ENCODE measurements around the gene PACSIN2. TPM values are rescaled to one million over a fixed set of nuclear protein-coding genes. Genes with fewer than 3 reads are reported as not detected.

PACSIN2 gene
- total RNA-seq, 2 experiments from 2014 or later: 27.5 to 30.8 TPM

DNA sequence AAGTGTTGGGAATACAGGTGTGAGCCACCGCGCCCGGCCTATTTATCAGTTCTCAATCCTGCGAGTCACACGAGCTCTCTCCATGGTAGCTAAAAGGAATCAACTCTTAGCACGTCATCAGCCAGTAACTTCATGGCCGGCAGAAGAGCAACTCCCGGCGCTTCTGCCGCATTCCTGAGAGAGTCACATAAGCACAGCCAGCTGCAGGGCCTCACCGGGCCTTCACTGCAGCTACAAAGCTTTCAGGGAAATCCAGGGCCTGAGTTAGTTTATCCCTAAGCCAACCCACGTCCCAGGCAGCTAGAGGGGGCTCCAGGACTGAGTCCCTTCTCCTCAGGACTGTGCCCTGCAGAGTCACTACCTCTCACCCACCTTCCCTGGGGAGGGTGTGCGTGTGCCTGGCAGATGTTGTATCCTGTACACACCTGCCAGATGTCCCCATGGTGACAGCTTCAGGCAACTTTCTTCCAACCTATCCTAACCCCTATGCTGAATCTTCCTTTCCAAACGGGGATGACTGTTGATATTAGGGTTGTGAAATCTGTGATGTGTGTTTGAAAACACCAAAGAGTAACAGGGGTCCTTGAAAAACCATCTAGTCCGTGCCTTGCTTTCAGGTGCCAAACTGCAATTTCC lies 112.0 kb downstream of the PACSIN2 start:
- CTCF ChIA-PET: interaction anchor here (1.4 to 3.9 kb wide), 3 partner anchors 8 to 131 kb away, joined by 3 to 12 read pairs (median 7); no protein-coding TSS in a partner anchor
- DNase-seq (no peak), ATAC-seq (no peak)
- Mint-ChIP-seq H3K27ac (no peak overlapping the region), H3K4me1 (ENCODE audit: low read depth) (no peaks in the 10 kb centered on the region), H3K9me3 (ENCODE audit: insufficient read depth) (no peaks in the 10 kb centered on the region), H3K27me3 (ENCODE audit: low read depth) (no peaks in the 10 kb centered on the region), H3K4me3 (no peak overlapping the region), H3K36me3 (ENCODE audit: low read depth) (no peaks in the 10 kb centered on the region)
- POLR2A ChIA-PET: no interaction called here

DNA sequence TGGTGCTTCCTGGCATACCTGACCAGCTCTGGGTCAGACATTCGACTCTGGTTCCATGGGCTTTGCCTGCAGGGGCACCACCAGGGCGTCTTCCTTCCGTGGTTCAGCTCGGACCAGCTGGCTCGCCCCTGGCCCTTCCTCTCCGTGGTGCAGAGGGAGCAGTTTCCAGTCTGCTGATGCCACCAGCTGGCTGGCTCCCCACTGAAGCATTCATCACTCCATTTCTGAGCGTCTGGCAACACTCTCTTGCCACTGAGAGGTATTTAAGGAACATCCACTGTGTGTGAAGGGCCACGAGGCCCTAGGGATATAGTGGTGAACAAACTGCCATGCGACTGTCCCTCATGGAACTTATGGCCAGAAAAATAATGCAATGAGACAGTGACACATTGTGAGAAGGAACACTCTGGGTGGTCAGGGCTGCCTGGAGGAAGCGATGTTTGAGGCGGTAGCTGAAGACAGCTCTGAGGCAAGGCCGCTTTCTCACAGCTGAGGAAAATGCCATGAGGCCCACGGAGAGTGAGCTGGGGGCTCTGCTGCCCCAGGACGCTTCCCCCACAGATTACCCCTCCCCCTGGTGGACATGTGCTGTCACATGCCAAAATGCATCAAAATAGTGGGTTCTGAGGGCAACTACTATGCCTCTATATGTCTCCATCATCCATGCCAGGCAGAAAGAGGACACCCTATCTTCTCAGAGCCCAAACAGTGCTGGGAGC lies 113.0 kb downstream of the PACSIN2 start:
- Mint-ChIP-seq H3K9me3 (ENCODE audit: insufficient read depth) (no peaks in the 10 kb centered on the region), H3K4me1 (ENCODE audit: low read depth) (no peaks in the 10 kb centered on the region), H3K36me3 (ENCODE audit: low read depth) (no peaks in the 10 kb centered on the region), H3K4me3 (no peak overlapping the region), H3K27me3 (ENCODE audit: low read depth) (no peaks in the 10 kb centered on the region), H3K27ac (no peak overlapping the region)
- CTCF ChIA-PET: interaction anchor here (1.4 to 1.9 kb wide), 2 partner anchors 9 to 132 kb away, joined by 3 to 7 read pairs; no protein-coding TSS in a partner anchor
- DNase-seq (peak; percentile 28), ATAC-seq (peak; percentile 30)
- POLR2A ChIA-PET: no interaction called here

DNA sequence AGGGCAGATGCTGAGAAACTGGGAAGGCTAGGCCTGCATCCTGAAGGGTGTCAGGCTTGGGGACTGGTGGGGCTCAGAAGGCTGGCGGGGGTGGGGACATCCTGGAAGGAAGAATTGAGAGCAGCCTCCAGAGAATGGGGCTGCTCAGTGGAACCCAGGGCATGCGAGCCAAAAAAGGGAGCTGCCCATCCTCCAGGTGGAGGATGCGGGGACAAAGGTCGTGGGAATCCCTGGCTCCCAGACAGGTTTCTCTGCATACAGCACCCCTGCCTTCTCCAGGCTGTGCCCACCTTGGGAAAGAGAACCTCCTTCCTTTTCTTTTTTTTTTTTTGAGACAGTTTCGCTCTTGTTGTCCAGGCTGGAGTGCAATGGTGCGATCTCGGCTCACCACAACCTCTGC lies 117.0 kb downstream of the PACSIN2 start:
- POLR2A ChIA-PET: no interaction called here
- Mint-ChIP-seq H3K4me3 (no peak overlapping the region), H3K9me3 (ENCODE audit: insufficient read depth) (no peaks in the 10 kb centered on the region), H3K36me3 (ENCODE audit: low read depth) (no peaks in the 10 kb centered on the region), H3K4me1 (ENCODE audit: low read depth) (peaks cover 38% of the 10 kb centered on the region), H3K27ac (no peak overlapping the region), H3K27me3 (ENCODE audit: low read depth) (no peaks in the 10 kb centered on the region)
- CTCF ChIA-PET: interaction anchor here (1.0 kb wide), 1 partner anchor 30 kb away, joined by 3 read pairs; no protein-coding TSS in a partner anchor
- ATAC-seq (no peak), DNase-seq (no peak)

DNA sequence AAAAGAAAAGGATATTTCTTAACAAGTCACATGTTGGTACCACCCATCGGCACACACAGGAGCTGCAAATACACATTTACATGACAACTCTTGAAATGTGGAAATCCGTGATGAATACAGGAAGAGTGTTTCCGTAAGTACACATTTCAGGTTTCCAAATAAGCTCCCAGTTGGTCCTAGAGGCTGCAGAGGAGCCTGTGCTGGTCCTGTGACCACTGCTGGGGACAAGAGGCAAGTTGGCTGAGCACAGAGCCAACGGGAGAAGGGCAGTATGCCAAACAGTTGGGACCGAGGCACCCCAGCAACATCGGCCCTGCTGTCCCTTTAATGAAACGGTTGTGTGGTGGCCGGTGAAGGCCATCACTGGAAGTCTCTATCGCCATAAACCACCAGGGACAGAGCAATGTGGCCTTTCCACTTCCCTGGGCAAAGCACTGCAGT lies 119.4 kb downstream of the PACSIN2 start:
- peaks cover 7% of the 10 kb centered on the region for H3K36me3 Mint-ChIP-seq (ENCODE audit: low read depth)
- no peak for ATAC-seq
- no peaks in the 10 kb centered on the region for H3K9me3 Mint-ChIP-seq (ENCODE audit: insufficient read depth)
- no peaks in the 10 kb centered on the region for H3K27me3 Mint-ChIP-seq (ENCODE audit: low read depth)
- no peak for DNase-seq
- ChIA-PET CTCF (interaction anchor here (0.7 to 2.2 kb wide), 11 partner anchors 9 to 157 kb away, joined by 3 to 14 read pairs (median 3); no protein-coding TSS in a partner anchor), POLR2A (interaction anchor here (0.9 kb wide), 1 partner anchor 9 kb away, joined by 3 read pairs; no protein-coding TSS in a partner anchor)
- H3K4me1 Mint-ChIP-seq (ENCODE audit: low read depth): peaks cover 56% of the 10 kb centered on the region
- H3K4me3 Mint-ChIP-seq: no peak overlapping the region
- peak overlapping the region; percentile 70 for H3K27ac Mint-ChIP-seq

DNA sequence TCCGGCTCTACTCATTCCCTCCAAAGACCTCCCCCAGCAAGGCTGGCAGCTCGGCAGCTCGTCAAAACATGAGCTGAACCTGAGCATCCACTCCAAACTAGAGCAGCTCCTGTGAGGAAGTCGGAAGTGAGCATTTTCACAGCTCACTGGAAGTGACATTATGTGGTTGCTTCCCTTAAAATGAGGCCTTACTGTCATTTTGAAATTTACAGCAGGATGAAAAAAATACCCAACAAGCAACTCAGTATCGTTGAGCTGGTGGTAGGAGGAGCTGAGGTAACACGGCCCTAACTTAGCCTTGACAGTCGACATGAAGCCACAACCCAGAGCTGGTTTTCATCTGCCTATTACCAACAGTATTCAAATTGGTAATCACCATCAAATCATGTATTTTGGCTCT lies 119.9 kb downstream of the PACSIN2 start:
- no peak overlapping the region for H3K4me3 Mint-ChIP-seq
- ATAC-seq (peak; percentile 64), DNase-seq (peak; percentile 46)
- peaks cover 7% of the 10 kb centered on the region for H3K36me3 Mint-ChIP-seq (ENCODE audit: low read depth)
- H3K27ac Mint-ChIP-seq: peak overlapping the region; percentile 70
- no peaks in the 10 kb centered on the region for H3K27me3 Mint-ChIP-seq (ENCODE audit: low read depth)
- ChIA-PET POLR2A (interaction anchor here (0.9 to 1.3 kb wide), 2 partner anchors 9 to 38 kb away, joined by 3 read pairs; partner anchors contain the start of gene ARFGAP3), CTCF (interaction anchor here (0.7 to 2.2 kb wide), 12 partner anchors 10 to 157 kb away, joined by 3 to 14 read pairs (median 3); no protein-coding TSS in a partner anchor)
- no peaks in the 10 kb centered on the region for H3K9me3 Mint-ChIP-seq (ENCODE audit: insufficient read depth)
- H3K4me1 Mint-ChIP-seq (ENCODE audit: low read depth): peaks cover 59% of the 10 kb centered on the region

DNA sequence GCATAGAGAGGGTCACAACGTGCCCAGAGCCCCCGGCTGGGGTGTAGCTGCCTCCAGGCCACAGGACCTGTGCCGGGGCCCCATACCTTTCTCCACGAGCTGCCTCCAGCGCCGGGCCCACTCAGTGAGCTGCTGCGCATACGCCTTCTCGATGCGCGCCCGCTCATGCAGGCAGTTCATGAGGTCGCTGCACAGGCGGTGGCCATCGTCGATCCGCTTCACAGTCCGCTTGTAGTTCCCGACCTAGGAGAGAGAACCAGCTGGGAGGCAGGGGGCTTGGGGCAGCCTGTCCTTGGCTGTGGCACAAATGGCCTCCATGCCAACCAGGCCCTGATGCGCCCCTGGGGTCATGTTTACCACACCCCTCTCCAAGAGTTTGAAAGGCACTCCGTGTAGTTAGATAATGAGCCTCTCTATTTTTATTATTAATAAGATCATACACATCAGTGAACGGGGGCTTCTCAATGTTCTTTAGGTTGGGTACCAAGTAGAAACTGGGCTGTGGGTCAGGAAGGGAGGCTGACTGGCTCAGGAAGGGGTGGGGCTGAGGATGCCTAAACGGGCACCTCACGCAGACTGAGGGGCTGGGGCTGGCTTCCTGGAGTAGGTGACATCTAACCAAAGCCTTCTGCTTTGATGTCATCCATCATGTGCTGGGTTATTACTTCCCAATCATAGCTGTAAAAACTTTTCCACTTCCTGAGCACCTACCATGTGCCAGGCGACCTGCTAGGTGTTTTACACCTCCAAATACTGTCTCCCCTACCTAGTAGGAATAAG lies 121.4 kb downstream of the PACSIN2 start:
- H3K27me3 Mint-ChIP-seq (ENCODE audit: low read depth): no peaks in the 10 kb centered on the region
- H3K9me3 Mint-ChIP-seq (ENCODE audit: insufficient read depth): no peaks in the 10 kb centered on the region
- peaks cover 73% of the 10 kb centered on the region for H3K4me1 Mint-ChIP-seq (ENCODE audit: low read depth)
- no peak overlapping the region for H3K4me3 Mint-ChIP-seq
- ATAC-seq (peak; percentile 51), DNase-seq (peak; percentile 48)
- peak overlapping the region; percentile 76 for H3K27ac Mint-ChIP-seq
- POLR2A ChIA-PET: interaction anchor here (1.3 kb wide), 1 partner anchor 37 kb away, joined by 3 read pairs; the partner anchor contains the start of gene ARFGAP3
- peaks cover 12% of the 10 kb centered on the region for H3K36me3 Mint-ChIP-seq (ENCODE audit: low read depth)
- CTCF ChIA-PET: interaction anchor here (0.6 to 1.9 kb wide), 5 partner anchors 8 to 231 kb away, joined by 3 to 8 read pairs (median 6); no protein-coding TSS in a partner anchor

DNA sequence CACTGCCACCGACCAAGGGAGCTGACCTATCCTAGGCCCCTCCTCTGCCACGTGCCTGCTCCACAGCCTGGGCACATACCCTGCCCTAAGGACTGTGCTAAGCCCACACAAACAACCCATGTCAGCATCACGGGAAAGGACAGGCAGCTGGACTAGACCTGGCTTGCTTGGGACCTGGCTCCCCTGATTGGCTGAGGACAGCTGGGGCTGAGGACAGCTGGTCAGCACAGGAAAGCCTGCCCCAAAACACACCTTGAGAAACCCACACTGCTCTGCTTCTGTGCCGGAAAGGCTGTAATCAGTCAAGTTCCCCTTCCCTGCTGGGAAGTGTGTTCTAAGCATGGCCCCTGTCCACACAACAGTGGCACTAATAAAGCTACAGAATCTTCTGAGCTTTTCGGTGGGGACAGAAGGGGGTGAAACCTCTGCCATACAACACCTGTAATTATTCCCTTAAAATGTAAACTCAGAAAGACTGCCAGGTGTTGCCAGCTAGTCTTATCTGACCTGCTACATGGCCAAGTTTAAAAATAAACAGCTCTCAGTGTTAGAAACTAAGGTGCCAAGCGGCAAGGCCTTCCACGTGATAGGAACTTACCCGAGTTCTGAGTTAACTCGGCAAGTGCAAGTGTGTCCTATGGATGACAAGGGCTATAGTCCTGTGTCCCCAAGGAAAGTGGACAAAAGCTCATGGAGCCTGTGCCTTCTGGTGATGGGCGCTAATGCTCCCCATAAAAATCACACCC lies 122.2 kb downstream of the PACSIN2 start:
- POLR2A ChIA-PET: no interaction called here

DNA sequence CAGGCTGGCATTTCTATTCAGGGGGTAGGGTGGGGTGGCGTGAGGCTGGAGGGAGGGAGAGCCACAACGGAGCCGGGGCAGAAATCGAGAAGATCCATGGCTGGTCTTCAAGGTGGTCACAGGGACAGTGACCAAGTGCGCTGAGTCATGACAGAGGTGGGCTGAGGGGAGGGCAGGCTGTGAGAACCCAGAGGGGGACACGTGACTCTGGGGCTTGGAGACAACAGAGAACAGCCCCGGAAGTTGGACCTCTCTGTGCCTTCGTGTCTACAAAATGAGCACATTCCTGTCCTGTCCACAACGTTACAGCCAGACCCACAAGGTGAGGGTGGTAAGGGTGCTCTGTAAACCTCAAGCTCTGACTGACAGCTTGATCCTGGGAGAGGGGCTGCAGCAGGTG lies 122.8 kb downstream of the PACSIN2 start:
- ATAC-seq: no peak
- Mint-ChIP-seq H3K27ac (peak overlapping the region; percentile 39), H3K4me1 (ENCODE audit: low read depth) (peaks cover 80% of the 10 kb centered on the region), H3K4me3 (no peak overlapping the region), H3K9me3 (ENCODE audit: insufficient read depth) (no peaks in the 10 kb centered on the region), H3K27me3 (ENCODE audit: low read depth) (no peaks in the 10 kb centered on the region), H3K36me3 (ENCODE audit: low read depth) (peaks cover 15% of the 10 kb centered on the region)
- POLR2A ChIA-PET: no interaction called here
- CTCF ChIA-PET: interaction anchor here (0.8 to 1.9 kb wide), 3 partner anchors 10 to 38 kb away, joined by 3 to 8 read pairs (median 7); no protein-coding TSS in a partner anchor
- DNase-seq: no peak

More for the DNA sequence above, 122.2 kb downstream of the PACSIN2 start:
- ATAC-seq (no peak), DNase-seq (no peak)
- CTCF ChIA-PET: interaction anchor here (0.6 to 1.9 kb wide), 5 partner anchors 9 to 230 kb away, joined by 3 to 8 read pairs (median 4); no protein-coding TSS in a partner anchor
- Mint-ChIP-seq H3K4me3 (no peak overlapping the region), H3K27me3 (ENCODE audit: low read depth) (no peaks in the 10 kb centered on the region), H3K4me1 (ENCODE audit: low read depth) (peaks cover 80% of the 10 kb centered on the region), H3K9me3 (ENCODE audit: insufficient read depth) (no peaks in the 10 kb centered on the region), H3K27ac (peak overlapping the region; percentile 39), H3K36me3 (ENCODE audit: low read depth) (peaks cover 15% of the 10 kb centered on the region)

DNA sequence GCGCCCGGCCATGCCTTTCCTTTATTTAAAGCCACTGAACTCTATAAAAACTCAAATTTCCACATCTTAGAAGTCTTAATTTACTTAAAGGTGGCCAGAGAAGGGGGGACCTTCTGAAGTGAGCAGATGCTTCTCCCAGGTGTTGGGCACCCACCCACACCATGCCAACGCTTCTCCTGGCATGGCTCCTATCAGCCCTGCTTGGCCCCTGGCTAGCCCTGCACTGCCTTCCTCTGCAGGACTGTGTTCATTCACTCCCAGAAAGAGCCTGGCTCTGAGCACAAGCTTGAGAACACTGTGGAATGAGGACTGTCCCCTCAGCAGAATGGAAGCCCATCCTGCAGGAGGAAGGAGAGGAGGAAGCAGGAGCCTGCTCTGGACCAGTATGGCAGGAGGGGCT lies 123.3 kb downstream of the PACSIN2 start:
- Mint-ChIP-seq H3K36me3 (ENCODE audit: low read depth) (peaks cover 15% of the 10 kb centered on the region), H3K9me3 (ENCODE audit: insufficient read depth) (no peaks in the 10 kb centered on the region), H3K4me3 (no peak overlapping the region), H3K4me1 (ENCODE audit: low read depth) (peaks cover 80% of the 10 kb centered on the region), H3K27ac (peak overlapping the region; percentile 39), H3K27me3 (ENCODE audit: low read depth) (no peaks in the 10 kb centered on the region)
- ChIA-PET CTCF (interaction anchor here (1.9 kb wide), 1 partner anchor 24 kb away, joined by 8 read pairs; no protein-coding TSS in a partner anchor), POLR2A (no interaction called here)
- no peak for ATAC-seq
- DNase-seq: no peak

DNA sequence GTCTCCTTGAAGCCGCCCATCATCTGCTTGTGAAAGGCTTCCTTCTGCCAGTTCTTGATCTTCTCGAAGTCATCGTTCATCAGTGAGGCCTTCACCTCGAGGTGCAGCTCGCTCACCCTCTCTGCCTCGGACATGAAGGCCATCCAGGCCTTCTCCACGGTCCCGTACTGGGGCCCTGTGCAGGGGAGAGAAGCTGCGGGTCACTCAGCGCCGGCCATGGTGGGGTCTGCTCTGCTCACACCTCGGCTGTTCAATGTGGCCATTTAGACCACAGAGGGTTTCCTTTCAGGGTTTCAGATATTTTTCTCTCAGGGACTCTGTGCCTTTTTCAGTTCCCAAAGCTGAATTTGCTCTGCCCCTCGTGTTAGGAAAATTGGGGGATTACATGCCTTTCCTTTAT lies 123.9 kb downstream of the PACSIN2 start:
- DNase-seq (no peak), ATAC-seq (no peak)
- H3K4me1 Mint-ChIP-seq (ENCODE audit: low read depth): peaks cover 73% of the 10 kb centered on the region
- H3K27me3 Mint-ChIP-seq (ENCODE audit: low read depth): no peaks in the 10 kb centered on the region
- H3K9me3 Mint-ChIP-seq (ENCODE audit: insufficient read depth): no peaks in the 10 kb centered on the region
- POLR2A ChIA-PET: no interaction called here
- H3K36me3 Mint-ChIP-seq (ENCODE audit: low read depth): peaks cover 15% of the 10 kb centered on the region
- H3K4me3 Mint-ChIP-seq: no peak overlapping the region
- H3K27ac Mint-ChIP-seq: peak overlapping the region; percentile 70
- CTCF ChIA-PET: no interaction called here

DNA sequence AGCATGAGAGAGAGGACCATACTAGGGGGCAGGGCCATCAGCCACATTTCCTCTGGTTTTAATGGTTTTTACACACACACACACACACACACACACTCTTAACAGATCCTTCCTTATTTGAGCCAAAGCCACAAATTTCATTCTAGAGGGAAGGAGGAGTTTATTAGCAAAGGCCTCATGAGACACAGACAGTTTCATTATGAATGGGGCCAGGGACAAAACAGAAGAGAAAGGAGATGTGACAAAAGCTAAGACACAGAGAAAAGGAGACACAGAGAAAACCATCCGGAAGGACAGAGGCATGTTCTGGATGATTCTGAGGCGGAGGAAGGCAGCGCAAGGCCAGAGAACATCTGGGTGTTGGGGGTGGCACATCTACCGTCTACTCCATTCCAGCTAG lies 125.6 kb downstream of the PACSIN2 start:
- ChIA-PET POLR2A (no interaction called here), CTCF (interaction anchor here (0.8 kb wide), 1 partner anchor 12 kb away, joined by 3 read pairs; no protein-coding TSS in a partner anchor)
- Mint-ChIP-seq H3K27ac (peak overlapping the region; percentile 82), H3K27me3 (ENCODE audit: low read depth) (no peaks in the 10 kb centered on the region), H3K4me3 (peak overlapping the region; percentile 12), H3K4me1 (ENCODE audit: low read depth) (peaks cover 56% of the 10 kb centered on the region), H3K36me3 (ENCODE audit: low read depth) (peaks cover 19% of the 10 kb centered on the region), H3K9me3 (ENCODE audit: insufficient read depth) (no peaks in the 10 kb centered on the region)
- ATAC-seq: no peak
- DNase-seq: no peak

Measured in activated CD8-positive, alpha-beta T cell treated with anti-CD3 and anti-CD28 coated beads, Interleukin-2, amount 10 ng/mL, durations not matched to agents 7 days and 5 days (primary cell).